HG02938 (cell line): Measurements from ENCODE around the gene PTBP2.

ENCODE experiments used
- ATAC-seq: cut with Tn5 transposase; IDR thresholded peaks from one replicate; pipeline ENCODE4 v1.9.1; 2021; ENCODE audit warnings: mild to moderate bottlenecking, moderate library complexity; ENCODE audit not compliant: unreplicated experiment

The PTBP2 gene

GRCh38 chr1:96721416-96722160, at the start of gene PTBP2:
Gene PTBP2 (plus strand): TSS chr1:96721784. CDS start chr1:96721865, 81 bp downstream.
- peak; percentile 90 for ATAC-seq

- no peak for ATAC-seq
These were observed 46.7 kb upstream of the PTBP2 start for GRCh38 chr1:96674915-96675314.

GRCh38 chr1:96682056-96682455, 39.5 kb upstream of the PTBP2 start:
- ATAC-seq: no peak

- ATAC-seq: no peak
These were observed 37.7 kb upstream of the PTBP2 start for GRCh38 chr1:96683931-96684330.

- no peak for ATAC-seq
These were observed 36.8 kb upstream of the PTBP2 start for GRCh38 chr1:96684744-96685143.

- no peak for ATAC-seq
These were observed 32.8 kb upstream of the PTBP2 start for GRCh38 chr1:96688767-96689166.

GRCh38 chr1:96695954-96696353, 25.6 kb upstream of the PTBP2 start:
- ATAC-seq: no peak

- ATAC-seq: no peak
These were observed 23.1 kb upstream of the PTBP2 start for GRCh38 chr1:96698342-96698983.

- no peak for ATAC-seq
These were observed 18.4 kb upstream of the PTBP2 start for GRCh38 chr1:96703186-96703585.

GRCh38 chr1:96707023-96707422, 14.6 kb upstream of the PTBP2 start:
- ATAC-seq: no peak

GRCh38 chr1:96708482-96708881, 13.1 kb upstream of the PTBP2 start:
- no peak for ATAC-seq

- no peak for ATAC-seq
These were observed 10.7 kb upstream of the PTBP2 start for GRCh38 chr1:96710708-96711477.

GRCh38 chr1:96713649-96714048, 7.9 kb upstream of the PTBP2 start:
- no peak for ATAC-seq

- ATAC-seq: no peak
These were observed 6.7 kb upstream of the PTBP2 start for GRCh38 chr1:96714881-96715280.

GRCh38 chr1:96715482-96715881, 6.1 kb upstream of the PTBP2 start:
- no peak for ATAC-seq

- peak; percentile 19 for ATAC-seq
These were observed 550 bp upstream of the PTBP2 start for GRCh38 chr1:96721053-96721415.

- ATAC-seq: peak; percentile 46
These were observed 758 bp downstream of the PTBP2 start for GRCh38 chr1:96722161-96722922.

GRCh38 chr1:96722958-96723357, 1.4 kb downstream of the PTBP2 start:
- no peak for ATAC-seq

GRCh38 chr1:96723377-96723776, 1.8 kb downstream of the PTBP2 start:
- no peak for ATAC-seq

- no peak for ATAC-seq
These were observed 2.4 kb downstream of the PTBP2 start for GRCh38 chr1:96723936-96724335.

GRCh38 chr1:96727860-96728259, 6.3 kb downstream of the PTBP2 start:
- ATAC-seq: no peak
